HG03378 (cell line): ENCODE measurements around the gene SIX4.
A peak's percentile ranks its signal among the peaks of the same experiment; 100 is the strongest.
"Not testable (repeated sequence)": the region's sequence is repeated elsewhere in the genome, so short reads cannot be mapped to it uniquely, and the experiment has no call there.

Experiments used
- ATAC-seq: cut with Tn5 transposase; IDR thresholded peaks from one replicate; pipeline ENCODE4 v1.9.1; 2021; ENCODE audit warnings: mild to moderate bottlenecking, moderate library complexity; ENCODE audit not compliant: unreplicated experiment

SIX4 gene

GRCh38 chr14:60723907-60724618, at the start of gene SIX4:
Gene SIX4, minus strand, starts transcription at chr14:60724351. Its CDS starts 277 bp downstream, at chr14:60724074.
- peak; percentile 53 for ATAC-seq

DNA sequence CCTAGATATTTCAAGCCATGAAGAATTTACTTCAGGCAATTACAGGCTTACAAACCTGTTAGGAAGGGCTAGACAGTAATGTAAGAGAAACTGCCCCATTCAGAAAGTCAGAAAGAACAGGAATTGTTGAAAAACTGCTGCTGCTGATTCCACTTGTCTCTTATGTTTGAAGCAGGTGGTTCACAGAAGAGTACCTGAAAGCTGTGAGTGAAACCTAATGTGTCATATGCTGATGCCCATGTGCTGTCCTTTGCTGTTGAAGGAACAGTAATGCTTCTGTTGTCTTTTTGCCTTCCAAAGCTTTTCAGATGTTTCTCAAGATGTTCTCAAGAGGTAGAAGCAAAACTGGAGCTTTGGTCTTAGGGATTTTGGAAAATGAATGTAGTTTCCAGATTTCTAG, 49.4 kb upstream of the SIX4 start:
- no peak for ATAC-seq

DNA sequence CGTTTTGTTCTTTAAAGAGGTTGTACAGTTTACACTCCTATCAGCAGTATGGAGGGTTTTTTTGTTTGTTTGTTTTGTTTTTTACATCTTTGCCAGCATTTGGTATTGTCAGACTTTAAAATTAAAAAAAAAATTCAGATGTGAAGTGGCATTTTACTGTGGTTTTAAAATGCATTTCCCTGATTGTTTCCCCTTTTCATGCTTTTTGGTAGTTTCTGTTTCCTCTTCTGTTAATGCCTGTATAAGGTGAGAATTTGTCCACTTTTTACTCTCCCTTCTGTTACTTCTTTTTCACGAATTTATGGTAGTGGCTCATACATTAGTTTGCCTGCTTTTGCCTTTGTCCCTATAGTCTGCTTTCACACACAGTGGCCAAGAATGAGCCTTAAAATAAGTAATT, 47.0 kb upstream of the SIX4 start:
- ATAC-seq: no peak

DNA sequence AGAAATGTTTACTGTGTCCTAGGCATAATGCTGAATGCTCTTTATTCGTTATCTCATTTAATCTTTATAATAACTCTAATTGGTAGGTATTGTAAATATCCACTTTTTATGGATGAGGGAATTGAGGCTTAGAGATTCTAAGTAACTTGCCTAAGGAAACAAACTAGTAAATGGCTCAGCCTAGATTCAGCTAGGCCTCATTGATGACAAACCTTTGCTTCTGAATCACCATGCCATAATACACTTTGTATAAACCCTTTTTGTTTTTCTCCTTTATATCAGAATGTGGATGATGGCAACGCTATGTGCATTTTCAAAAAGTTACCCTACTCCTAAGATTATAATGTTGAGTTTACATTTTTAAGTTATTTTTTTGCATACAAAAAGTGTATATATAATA, 44.5 kb upstream of the SIX4 start:
- no peak for ATAC-seq

GRCh38 chr14:60760644-60761364, 36.7 kb upstream of the SIX4 start:
- no peak for ATAC-seq

DNA sequence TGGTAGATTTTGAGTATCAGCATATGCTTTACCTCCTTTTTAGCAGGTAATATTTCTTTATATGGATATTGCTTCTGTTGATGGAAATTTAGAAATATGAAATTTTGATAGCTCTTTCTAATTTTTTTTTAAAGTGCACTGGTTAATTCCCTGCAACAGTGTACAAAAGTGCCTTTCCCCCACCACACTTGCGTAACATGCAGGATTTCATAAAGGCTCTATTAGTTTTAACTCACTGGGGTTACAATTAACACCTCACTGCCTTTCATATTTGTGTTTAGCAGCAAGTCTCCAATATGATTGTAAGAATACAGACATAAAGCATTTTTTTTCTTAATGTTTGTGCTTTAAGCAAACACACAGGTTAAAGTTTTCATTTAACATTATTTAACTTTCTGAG, 36.1 kb upstream of the SIX4 start:
- no peak for ATAC-seq

DNA sequence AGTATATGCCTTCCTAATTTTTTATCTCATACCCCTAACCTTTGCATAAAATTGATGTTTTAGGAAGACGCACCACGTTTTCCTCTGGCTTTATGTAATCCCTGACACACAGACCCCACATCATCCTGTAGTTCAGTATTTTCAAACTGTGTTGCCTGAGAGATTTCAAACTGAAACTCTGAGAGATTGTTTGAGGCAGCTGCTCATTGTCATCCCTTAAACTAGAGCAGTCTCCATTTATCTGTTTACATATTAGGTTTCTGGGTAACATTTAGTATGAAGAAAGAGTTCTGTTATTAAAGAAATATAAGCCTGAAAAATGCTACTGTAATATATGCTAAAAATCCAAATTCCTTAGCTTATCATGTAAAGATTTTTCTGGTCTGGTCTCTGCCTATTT, 34.7 kb upstream of the SIX4 start:
- no peak for ATAC-seq

GRCh38 chr14:60757567-60758002, 33.4 kb upstream of the SIX4 start:
- no peak for ATAC-seq

DNA sequence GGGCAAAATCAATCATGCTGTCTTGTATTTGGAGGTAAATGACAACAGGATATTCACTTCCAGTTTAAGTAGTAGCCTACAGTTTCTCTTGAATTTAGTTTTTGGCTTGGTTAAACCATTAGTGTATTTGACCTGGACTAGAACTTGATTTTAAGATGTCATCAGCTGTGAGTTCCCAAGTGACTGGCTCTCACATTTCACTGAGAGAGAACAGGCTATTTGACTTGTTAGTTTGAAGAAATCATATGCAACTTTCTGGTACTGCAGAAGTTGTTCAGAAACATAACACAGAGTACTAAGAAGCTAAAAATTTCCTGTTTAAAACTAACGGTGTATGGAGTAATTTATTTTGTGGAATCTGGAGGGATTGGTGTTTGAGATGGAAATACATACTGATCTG, 32.7 kb upstream of the SIX4 start:
- ATAC-seq: no peak

- ATAC-seq: peak; percentile 98
Measured at GRCh38 chr14:60753264-60754119, 29.3 kb upstream of the SIX4 start.

DNA sequence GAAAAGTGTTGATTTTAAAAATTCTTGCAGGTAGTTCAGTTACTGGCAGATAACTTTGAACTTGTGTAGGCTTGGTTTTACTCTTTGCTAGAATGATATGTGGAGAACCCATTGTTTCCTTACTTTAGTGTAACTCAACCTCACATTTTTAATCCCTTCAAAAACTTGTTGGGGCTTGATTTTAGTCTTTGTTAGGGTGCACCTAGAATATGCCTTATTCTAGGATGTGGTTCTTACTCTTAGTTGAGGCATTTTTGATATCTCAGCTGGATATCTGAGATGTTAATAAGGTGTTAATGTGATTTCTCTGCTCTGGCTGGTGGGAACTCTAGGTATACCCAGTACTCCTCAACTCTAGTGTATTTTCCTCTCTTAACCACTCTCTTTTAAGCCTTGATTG, 20.4 kb upstream of the SIX4 start:
- ATAC-seq: no peak

DNA sequence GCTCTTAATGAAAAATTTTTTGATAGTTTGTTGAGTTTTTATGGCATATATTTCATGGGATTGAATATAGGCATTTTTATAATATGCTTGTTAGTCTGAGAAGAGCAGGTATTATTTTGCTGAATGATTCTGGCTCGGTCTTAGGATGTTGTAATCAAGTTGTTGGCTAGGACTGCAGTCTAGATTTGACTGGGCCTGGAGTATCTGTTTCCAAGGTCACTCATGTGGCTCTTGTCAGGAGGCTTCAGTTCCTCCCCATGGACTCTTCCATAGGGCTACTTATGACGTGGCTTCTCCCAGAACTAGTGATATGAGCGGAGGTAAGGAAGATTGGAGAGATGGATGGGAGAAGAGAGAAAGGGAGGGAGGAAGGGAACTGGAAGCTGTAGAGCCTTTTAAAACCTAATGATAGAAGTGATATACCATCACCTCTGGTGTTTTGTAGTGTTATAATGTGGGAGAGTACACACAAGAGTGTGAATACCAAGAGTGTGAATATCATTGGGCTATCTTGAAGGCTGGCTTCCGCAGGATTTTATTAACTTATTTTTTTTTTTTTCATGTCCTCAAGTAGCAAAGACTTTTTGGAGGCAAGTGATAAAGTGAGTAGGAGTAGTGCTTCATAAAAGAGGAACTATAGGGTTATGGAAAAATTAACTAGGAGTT, 14.8 kb upstream of the SIX4 start:
- no peak for ATAC-seq

GRCh38 chr14:60736494-60736893, 12.3 kb upstream of the SIX4 start:
- no peak for ATAC-seq

DNA sequence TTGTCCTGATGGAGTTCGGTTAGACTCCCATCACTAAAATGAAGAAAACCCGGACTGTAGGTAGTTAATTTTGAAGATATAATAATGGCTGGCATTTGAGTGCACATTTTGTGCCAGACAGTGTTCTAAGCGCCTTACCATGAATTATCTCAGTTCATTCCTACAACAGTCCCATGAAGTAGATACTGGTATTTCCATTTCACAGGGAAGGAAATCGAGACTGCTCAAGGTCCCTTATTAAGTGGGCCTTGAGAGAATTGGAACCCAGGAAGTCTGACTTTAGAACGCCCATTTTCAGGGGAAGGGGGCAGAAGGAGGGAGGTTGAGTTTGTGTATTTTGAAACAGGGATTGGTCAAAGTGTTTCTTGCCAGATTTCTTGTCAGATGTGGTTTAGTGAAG, 11.3 kb upstream of the SIX4 start:
- ATAC-seq: no peak

DNA sequence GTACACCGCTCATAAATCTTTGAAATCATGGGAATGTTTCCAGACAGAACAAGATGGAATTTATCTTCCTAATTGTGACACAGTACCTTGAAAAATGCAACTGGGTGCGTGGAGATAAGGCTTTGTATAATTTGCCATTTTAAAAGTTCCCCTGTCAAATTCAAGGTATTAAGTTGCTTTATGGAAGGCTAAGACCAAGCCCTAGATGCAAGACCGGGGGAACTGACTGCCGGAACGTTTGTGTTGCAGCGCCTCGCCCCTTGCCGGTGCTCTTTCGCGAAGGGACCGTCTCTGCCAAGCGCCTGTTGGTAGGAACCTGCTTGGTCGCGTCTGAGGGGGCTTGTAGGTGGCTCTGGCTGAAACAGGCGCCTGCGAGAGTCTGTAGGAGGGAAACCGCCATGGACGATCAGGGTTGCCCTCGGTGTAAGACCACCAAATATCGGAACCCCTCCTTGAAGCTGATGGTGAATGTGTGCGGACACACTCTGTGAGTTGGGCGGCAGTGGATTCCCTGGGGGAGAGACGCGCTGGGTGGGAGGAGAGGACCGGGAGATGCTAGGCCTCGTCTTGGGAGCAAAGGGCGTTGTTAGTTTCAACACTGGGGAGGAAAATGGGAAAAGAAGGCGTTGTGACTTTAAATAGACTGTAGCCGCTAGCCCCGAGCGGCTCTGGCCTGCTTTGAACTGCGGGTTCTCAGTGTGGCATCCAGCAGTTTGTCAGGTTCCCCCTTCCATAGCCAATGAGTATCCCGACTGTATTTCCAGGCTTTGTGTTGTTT, 10.5 kb upstream of the SIX4 start, which contains the start of gene MNAT1:
TSS of gene MNAT1 (plus strand) at position 297 of the 778 bp plus-strand sequence. CDS start at position 399, 102 bp downstream.
- peak; percentile 89 for ATAC-seq

- no peak for ATAC-seq
Measured at GRCh38 chr14:60732840-60733483, 8.8 kb upstream of the SIX4 start.

- ATAC-seq: not testable (repeated sequence)
Measured at GRCh38 chr14:60731291-60731690, 7.1 kb upstream of the SIX4 start.

DNA sequence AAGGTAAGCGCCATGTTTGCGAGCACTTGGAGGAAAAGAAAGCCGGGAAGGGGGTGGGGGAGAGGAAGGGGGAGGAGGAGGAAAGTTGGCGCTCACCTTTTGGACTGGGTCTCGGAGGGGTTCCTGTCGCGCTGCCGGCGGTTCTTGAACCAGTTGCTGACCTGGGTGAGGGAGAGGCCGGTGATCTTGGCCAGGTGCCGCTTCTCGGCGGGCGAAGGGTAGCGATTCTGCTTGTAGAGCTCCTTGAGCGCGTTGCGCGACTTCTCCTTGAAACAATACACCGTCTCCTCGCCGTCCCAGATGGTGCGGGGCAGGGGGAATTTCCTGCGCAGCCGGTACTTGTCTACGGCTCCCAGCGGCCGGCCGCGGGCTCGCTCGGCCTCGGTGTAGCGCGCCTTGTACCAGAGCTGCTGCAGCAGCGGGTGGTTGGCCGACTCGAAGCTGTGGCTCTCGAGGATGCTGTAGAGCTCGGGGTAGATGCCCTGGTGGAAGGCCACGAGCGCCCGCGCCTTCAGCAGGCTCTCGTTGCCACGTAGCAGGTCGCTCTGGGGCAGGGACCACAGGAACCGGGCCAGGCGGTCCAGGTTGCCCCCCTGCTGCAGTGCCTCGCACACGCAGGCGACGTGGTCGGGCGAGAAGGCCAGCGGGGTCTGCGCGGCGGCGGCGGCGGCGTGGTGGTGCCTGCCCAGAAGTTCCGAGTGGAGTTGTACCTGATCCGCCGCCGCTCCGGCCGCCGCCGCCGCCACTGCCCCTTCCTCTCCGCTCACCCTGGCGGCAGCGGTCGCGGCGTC, 840 bp downstream of the SIX4 start:
- ATAC-seq: no peak
